Natural killer cell (primary cell): Measurements from ENCODE around the gene AS3MT. TPM values are rescaled to one million over a fixed set of nuclear protein-coding genes. Genes with fewer than 3 reads are reported as not detected.

Source experiments
- ATAC-seq, 3 donors: fragments of 150-1000 bp in 2 of 3; fragments of 200-7000 bp in 1 of 3; cut with Tn5 transposase; 1 replicate in 1 of 3; 2 replicates in 2 of 3; pipeline ENCODE4 v1.10.0; 2021; ENCODE audit warnings: mild to moderate bottlenecking in 2 of 3, moderate library complexity in 2 of 3
- DNase-seq, 2 donors: peaks; one replicate each; pipeline versions ENCODE4 v3.0.0 to v3.0.0-alpha.2; 2013 to 2021; ENCODE audit warnings: mixed read lengths in 1 of 2
- H3K27ac ChIP-seq: one replicate; pipeline ENCODE4 v1.5.1; 2013; ENCODE audit warnings: mild to moderate bottlenecking, low read length
- H3K27me3 ChIP-seq: one replicate; pipeline ENCODE4 v1.6.1; 2013; ENCODE audit warnings: low read length; ENCODE audit not compliant: control insufficient read depth, insufficient read depth
- H3K36me3 ChIP-seq: one replicate; pipeline ENCODE4 v1.6.1; 2013; ENCODE audit warnings: low read length; ENCODE audit not compliant: control insufficient read depth, insufficient read depth
- H3K4me1 ChIP-seq: one replicate; pipeline ENCODE4 v1.6.1; 2013; ENCODE audit warnings: low read length; ENCODE audit not compliant: control insufficient read depth, insufficient read depth
- H3K4me3 ChIP-seq: one replicate; pipeline ENCODE4 v1.5.1; 2013; ENCODE audit warnings: low read length
- H3K9me3 ChIP-seq: one replicate; pipeline ENCODE4 v1.6.1; 2013; ENCODE audit warnings: low read length; ENCODE audit not compliant: control insufficient read depth, insufficient read depth
- H3K27ac Mint-ChIP-seq, 2 donors: one replicate each; pipeline ENCODE4 v1.8.0; 2022; ENCODE audit warnings: mild to moderate bottlenecking in 2 of 2, mixed read lengths in 2 of 2, moderate library complexity in 1 of 2
- H3K27me3 Mint-ChIP-seq, 2 donors: one replicate each; pipeline ENCODE4 v1.8.0; 2022; ENCODE audit warnings: low read depth in 2 of 2, mixed read lengths in 2 of 2
- H3K36me3 Mint-ChIP-seq: one replicate; pipeline ENCODE4 v1.8.0; 2022; ENCODE audit warnings: mixed read lengths
- H3K4me1 Mint-ChIP-seq, 2 donors: one replicate each; pipeline ENCODE4 v1.8.0; 2022; ENCODE audit warnings: mixed read lengths in 2 of 2
- H3K4me3 Mint-ChIP-seq: one replicate; pipeline ENCODE4 v1.8.0; 2022; ENCODE audit warnings: mild to moderate bottlenecking, moderate library complexity, mixed read lengths
- H3K9me3 Mint-ChIP-seq, 2 donors: one replicate each; pipeline ENCODE4 v1.8.0; 2022; ENCODE audit warnings: mixed read lengths in 2 of 2
- WGBS: methylation state at CpG from one replicate; pipeline ENCODE4 v1.1.7; 2013; ENCODE audit warnings: missing lambda C conversion rate; ENCODE audit not compliant: insufficient coverage; 5-methylcytosine and 5-hydroxymethylcytosine counted together
- intact Hi-C: fragments of 100-400 bp; cut with micrococcal nuclease; formaldehyde crosslinking; loops from one replicate; pipeline ENCODE4 v1.14.2; 2022
- total RNA-seq, 4 donors: library from RNA; stranded (reverse); fragments of 120-200 nt in 1 of 4; gene quantifications; one replicate each; pipeline versions ENCODE4 v1.2.3 to v1.2.4, GENCODE V29; 2013 to 2022
- TF ChIP-seq, protein P1 (sequence below): fragments of 200-600 bp; IDR thresholded peaks from one replicate; pipeline ENCODE4 v1.8.0; 2022; ENCODE audit warnings: antibody characterized with exemption

The AS3MT gene
- total RNA-seq, 3 donors from 2014 or later (not counting 1 experiment from before 2014, with no cell fraction given) = 0.48 to 0.75 TPM; not detected in 1

DNA sequence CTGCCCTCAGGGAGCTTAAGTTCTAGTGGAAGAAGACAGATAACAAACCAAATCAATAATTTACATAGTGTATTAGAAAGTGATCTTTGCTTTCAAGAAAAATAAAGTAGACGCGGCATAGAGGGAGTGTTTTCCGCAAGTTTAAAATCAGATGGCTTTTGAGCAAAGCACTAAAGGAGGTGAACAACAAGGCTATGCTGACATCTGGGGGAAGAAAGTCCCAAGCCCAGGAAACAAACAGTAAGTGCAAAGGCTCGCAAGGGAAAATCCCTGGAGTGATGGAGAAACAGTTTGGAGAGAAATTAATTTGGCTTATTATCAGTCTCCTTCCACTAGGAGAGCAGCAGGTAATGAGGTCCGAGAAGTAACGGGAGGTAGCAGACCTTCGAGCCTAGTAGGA, 46.9 kb downstream of the AS3MT start:
- H3K27ac ChIP-seq = no peak overlapping the region
- WGBS = 97% methylated on average over 7 of the region's 7 CpGs
- H3K36me3 ChIP-seq = no peaks in the 10 kb centered on the region
- H3K27me3 Mint-ChIP-seq = peaks cover 10 to 21% of the 10 kb centered on the region in 2 donors
- H3K9me3 Mint-ChIP-seq = no peaks in the 10 kb centered on the region
- DNase-seq (no peak), ATAC-seq (no peak)
- intact Hi-C loops = loop anchor here (5.0 kb wide), 2 partner anchors 269 to 451 kb away; partner anchors contain the start of gene TAF5
- TF ChIP-seq, protein P1, sequence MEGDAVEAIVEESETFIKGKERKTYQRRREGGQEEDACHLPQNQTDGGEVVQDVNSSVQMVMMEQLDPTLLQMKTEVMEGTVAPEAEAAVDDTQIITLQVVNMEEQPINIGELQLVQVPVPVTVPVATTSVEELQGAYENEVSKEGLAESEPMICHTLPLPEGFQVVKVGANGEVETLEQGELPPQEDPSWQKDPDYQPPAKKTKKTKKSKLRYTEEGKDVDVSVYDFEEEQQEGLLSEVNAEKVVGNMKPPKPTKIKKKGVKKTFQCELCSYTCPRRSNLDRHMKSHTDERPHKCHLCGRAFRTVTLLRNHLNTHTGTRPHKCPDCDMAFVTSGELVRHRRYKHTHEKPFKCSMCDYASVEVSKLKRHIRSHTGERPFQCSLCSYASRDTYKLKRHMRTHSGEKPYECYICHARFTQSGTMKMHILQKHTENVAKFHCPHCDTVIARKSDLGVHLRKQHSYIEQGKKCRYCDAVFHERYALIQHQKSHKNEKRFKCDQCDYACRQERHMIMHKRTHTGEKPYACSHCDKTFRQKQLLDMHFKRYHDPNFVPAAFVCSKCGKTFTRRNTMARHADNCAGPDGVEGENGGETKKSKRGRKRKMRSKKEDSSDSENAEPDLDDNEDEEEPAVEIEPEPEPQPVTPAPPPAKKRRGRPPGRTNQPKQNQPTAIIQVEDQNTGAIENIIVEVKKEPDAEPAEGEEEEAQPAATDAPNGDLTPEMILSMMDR = no peak
- H3K27me3 ChIP-seq = no peaks in the 10 kb centered on the region
- no peaks in the 10 kb centered on the region for H3K9me3 ChIP-seq
- peaks cover 27% of the 10 kb centered on the region for H3K4me1 ChIP-seq
- peak overlapping the region; percentile 73 for H3K4me3 Mint-ChIP-seq
- peaks cover 28 to 46% of the 10 kb centered on the region in 2 donors for H3K4me1 Mint-ChIP-seq
- no peak overlapping the region for H3K4me3 ChIP-seq
- no peaks in the 10 kb centered on the region for H3K36me3 Mint-ChIP-seq
- peak overlapping the region in 1 of 2 donors; percentile 56 for H3K27ac Mint-ChIP-seq

DNA sequence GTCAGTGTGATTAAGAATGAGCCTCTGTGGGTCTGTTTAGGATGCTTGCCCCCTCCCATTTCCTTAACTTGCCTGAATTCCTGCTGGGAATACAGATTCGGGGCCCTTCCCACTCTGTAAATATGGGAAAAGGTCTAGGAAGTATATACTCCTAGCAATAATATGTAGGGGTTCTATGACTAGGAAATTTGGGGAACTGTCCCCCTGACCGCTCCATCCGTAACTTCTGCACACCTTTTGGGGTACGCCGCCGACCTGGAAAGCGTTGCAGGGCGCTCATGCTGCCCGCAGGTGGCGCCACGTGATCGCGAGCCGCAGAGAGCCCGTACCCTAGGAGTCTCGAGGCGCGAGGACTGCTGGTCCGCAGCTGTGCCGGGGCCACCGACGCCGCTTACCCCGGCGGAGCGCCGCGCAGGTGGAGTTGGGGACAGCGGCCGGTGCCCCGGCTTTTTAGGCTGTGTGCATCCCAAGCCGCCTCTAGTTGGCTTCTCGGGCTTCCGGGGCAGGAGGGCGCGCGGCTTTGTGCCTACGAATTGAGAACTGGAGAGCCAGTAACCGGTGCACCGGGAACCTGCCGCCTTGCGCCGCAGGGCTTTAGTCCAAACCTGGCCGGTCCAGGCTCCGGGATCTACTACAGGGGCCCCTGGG, 48.2 kb downstream of the AS3MT start:
- Histone ChIP-seq H3K4me1 (peaks cover 27% of the 10 kb centered on the region), H3K4me3 (peak overlapping the region; percentile 97), H3K9me3 (no peaks in the 10 kb centered on the region), H3K27ac (peak overlapping the region; percentile 71), H3K27me3 (no peaks in the 10 kb centered on the region), H3K36me3 (no peaks in the 10 kb centered on the region)
- ATAC-seq (peak; percentile 46 to 74 (median 56)), DNase-seq (peak; percentile 82 to 90)
- intact Hi-C loops = loop anchor here (1.0 to 5.0 kb wide), 5 partner anchors 137 to 450 kb away; partner anchors contain the start of gene TAF5
- Mint-ChIP-seq H3K4me1 (peaks cover 35 to 58% of the 10 kb centered on the region in 2 donors), H3K27me3 (peaks cover 10 to 14% of the 10 kb centered on the region in 2 donors), H3K4me3 (peak overlapping the region; percentile 94), H3K27ac (peak overlapping the region; percentile 94 to 98), H3K9me3 (no peaks in the 10 kb centered on the region), H3K36me3 (no peaks in the 10 kb centered on the region)
- under 1% methylated on average over 44 of the region's 45 CpGs for WGBS
- TF ChIP-seq, protein P1 = peak; percentile 98

DNA sequence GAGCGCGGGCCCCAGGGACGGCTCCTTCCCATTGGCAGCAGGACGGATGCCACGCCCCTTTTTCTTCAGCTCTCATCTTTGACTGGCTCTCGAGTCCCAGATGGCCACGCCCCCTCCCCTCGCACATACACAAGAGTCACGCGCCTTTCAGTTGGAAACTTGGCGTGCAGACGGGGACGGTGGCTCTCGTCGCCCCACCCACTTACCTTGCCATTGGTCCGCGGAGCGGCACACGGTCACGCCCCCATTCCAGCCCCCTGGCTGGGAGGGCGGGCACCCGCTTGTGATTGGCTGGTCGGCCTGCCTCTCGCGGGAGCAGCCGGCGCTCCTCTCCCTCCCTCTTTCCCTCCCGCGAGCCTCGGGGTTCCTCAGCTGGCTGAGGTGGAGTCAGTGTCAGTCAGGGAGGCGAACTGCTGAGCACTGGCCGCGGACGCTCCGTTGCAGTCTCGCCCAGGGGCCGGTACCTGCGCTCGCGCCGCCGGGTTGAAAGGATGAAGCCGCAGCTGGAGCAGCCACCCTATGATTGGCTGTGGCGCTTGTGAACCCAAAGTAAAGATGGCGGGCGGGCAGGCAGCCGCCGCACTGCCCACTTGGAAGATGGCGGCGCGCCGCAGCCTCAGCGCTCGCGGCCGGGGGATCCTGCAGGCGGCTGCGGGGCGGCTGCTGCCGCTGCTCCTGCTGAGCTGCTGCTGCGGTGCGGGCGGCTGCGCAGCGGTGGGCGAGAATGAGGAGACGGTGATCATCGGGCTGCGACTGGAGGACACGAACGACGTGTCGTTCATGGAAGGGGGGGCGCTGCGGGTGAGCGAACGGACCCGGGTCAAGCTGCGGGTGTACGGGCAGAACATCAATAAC, 48.9 kb downstream of the AS3MT start, which contains the start of gene CNNM2:
Gene CNNM2 (plus strand): TSS at position 333 of the 855 bp plus-strand sequence. CDS start 187 bp downstream, at position 520.
- peaks cover 36 to 63% of the 10 kb centered on the region in 2 donors for H3K4me1 Mint-ChIP-seq
- no peaks in the 10 kb centered on the region for H3K9me3 Mint-ChIP-seq
- no peaks in the 10 kb centered on the region for H3K27me3 ChIP-seq
- H3K4me3 Mint-ChIP-seq = peak within 1 kb of the TSS; percentile 94
- TF ChIP-seq, protein P1 = no peak
- H3K36me3 Mint-ChIP-seq = no peaks in the 10 kb centered on the region
- no peaks in the 10 kb centered on the region for H3K9me3 ChIP-seq
- peaks cover 27% of the 10 kb centered on the region for H3K4me1 ChIP-seq
- H3K27ac ChIP-seq = peak within 1 kb of the TSS; percentile 78
- H3K27me3 Mint-ChIP-seq = peaks cover 10 to 12% of the 10 kb centered on the region in 2 donors
- no peaks in the 10 kb centered on the region for H3K36me3 ChIP-seq
- peak within 1 kb of the TSS; percentile 97 for H3K4me3 ChIP-seq
- peak; percentile 88 to 96 (median 89) for ATAC-seq
- intact Hi-C loops = loop anchor here (1.0 to 5.0 kb wide), 7 partner anchors 136 to 449 kb away; partner anchors contain the start of genes NT5C2, TAF5 and WBP1L
- under 1% methylated on average over 80 of the region's 80 CpGs for WGBS
- peak; percentile 99 to 100 for DNase-seq
- H3K27ac Mint-ChIP-seq = peak within 1 kb of the TSS; percentile 94 to 98
